ENCODE measurements around the gene UQCR10.

DNA sequence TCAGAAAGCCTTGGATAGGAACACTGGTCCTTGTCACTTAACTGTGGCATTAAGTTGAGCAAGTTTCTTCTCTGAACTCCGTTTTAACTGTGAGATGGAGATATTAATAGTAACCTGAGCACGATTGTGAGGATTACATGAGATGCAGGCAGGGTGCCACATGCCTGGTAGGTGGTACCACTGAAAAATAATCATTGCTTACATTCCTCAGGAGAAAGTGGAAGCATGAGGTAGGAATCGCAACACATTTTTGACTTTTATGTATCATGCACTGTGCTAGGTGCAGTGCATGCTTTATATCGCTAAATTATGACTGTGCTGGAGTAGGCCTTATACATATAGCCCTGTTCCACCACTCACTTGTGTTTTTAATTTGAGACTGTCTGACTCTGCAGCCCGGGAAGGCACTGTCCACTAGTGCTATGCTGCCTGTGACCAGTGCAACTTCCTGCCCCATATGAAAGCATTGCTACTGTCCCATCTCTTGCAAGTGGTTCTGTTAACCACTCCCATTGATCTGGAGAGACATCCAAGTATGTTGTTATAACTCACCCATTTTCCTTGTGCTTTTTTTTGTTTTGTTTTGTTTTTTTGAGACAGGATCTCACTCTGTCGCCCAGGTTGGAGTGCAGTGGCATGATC lies 1.0 kb downstream of the UQCR10 start:
- TF ChIP-seq EZH2 (IDR thresholded peaks at IDR 0.05; ENCODE audit: borderline replicate concordance, low read depth, low read length, poor library complexity, severe bottlenecking) = no peak
- TF ChIP-seq, protein P1, sequence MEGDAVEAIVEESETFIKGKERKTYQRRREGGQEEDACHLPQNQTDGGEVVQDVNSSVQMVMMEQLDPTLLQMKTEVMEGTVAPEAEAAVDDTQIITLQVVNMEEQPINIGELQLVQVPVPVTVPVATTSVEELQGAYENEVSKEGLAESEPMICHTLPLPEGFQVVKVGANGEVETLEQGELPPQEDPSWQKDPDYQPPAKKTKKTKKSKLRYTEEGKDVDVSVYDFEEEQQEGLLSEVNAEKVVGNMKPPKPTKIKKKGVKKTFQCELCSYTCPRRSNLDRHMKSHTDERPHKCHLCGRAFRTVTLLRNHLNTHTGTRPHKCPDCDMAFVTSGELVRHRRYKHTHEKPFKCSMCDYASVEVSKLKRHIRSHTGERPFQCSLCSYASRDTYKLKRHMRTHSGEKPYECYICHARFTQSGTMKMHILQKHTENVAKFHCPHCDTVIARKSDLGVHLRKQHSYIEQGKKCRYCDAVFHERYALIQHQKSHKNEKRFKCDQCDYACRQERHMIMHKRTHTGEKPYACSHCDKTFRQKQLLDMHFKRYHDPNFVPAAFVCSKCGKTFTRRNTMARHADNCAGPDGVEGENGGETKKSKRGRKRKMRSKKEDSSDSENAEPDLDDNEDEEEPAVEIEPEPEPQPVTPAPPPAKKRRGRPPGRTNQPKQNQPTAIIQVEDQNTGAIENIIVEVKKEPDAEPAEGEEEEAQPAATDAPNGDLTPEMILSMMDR (conservative IDR thresholded peaks at IDR 0.05; ENCODE audit: low read depth, low read length) = no peak
